ENCODE data around the gene ADPGK.
"Not testable (repeated sequence)": the region's sequence is repeated elsewhere in the genome, so short reads cannot be mapped to it uniquely, and the experiment has no call there.

ADPGK gene

DNA sequence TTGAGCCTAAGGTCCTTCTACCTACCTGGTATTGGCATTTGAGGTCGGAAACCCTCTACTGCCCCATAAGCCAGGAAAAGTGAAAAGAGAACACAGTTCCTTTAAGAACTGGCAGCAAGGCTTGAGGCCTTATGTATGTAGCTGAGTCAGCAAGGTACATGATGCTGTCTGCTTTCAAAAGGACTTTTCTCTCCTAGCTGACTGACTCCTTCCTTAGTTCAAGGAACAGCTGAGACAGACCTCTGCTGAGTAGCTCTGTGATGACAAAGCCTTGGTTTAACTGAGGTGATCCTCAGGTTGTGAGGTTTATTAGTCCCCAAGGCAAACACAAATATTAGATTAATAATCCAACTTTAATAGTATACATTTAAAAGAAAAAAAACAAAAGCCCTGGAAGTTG is 45.8 kb downstream of the ADPGK start:
- DNase-seq = no peak

- no peak for DNase-seq
Observed at GRCh38 chr15:72737061-72737460, 46.5 kb downstream of the ADPGK start.

DNA sequence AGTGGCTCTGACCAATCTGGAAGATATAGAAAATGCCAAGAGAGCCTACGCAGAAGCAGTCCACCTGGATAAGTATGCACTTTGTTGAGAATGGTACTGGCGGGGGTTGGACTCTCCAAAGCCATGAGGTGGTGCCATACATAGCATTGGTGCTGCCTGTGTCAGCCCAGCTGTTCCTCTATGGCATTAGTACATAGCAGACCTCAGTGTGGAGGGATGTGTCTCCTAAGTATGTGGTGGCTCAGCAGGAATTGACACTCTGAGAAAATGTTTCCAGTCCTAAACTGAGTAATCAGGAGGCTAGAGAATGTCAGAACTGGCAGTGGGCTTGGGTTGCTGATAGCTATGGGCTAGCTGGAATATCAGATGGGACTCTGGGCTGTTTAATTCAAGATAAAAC is 48.4 kb downstream of the ADPGK start:
- no peak for DNase-seq

DNA sequence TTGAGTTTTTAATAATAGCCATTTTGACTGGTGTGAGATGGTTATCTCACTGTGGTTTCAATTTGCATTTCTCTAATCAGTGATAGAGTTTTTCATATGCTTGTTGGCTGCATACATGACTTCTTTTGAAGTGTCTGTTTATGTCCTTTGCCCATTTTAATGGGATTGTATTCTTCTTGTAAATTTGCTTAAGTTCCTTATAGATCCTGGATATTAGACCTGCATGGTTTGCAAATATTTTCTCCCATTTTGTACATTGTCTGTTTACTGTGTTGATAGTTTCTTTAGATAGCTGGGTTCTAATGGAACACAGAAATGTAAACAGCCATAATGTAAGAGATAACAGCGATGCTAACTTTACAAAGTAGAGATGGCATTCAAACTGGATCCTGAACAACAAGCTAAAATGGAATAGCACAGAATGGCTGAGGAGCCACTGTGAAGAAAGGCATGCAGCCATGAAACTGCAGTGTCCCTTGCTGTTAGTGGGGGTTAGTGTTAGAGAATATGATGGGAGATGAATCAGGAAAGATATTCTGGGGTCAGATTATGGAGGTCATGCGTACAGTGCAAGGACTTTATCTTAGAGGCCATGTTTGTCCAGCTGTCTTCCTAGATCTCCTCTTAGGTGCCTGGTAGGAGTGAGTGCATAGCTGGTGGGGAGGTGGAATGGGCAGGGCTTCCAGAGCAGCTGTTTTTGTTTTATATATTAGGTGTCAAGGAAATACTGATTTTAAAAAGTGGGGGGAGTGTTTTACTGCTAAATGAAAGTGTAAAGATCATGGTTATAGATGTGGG is 49.4 kb downstream of the ADPGK start:
- DNase-seq = no peak

- no peak for DNase-seq
Observed at GRCh38 chr15:72732516-72732915, 51.0 kb downstream of the ADPGK start.

DNA sequence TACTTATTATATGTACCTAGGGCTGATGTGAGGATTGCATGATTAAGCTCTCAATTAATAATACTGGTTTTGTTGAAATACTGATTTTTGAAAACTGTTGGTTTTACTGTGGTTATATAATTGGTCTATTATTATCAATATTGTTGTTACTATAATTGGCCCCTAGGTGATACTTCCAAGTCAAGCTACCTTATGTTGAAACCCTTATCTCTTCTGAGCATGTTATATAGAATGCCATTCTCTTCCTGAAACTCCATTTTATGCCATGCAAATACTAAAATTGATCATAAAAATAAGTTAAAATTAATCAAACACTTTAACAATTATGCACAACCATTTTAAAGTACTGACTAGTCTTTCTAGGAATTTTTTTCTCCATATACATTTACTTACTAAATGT is 51.5 kb downstream of the ADPGK start:
- no peak for DNase-seq

- DNase-seq = no peak
Observed at GRCh38 chr15:72728821-72729220, 54.7 kb downstream of the ADPGK start.

- not testable (repeated sequence) for DNase-seq
Observed at GRCh38 chr15:72728249-72728648, 55.3 kb downstream of the ADPGK start.

GRCh38 chr15:72727154-72727553 is 56.4 kb downstream of the ADPGK start:
- no peak for DNase-seq

DNA sequence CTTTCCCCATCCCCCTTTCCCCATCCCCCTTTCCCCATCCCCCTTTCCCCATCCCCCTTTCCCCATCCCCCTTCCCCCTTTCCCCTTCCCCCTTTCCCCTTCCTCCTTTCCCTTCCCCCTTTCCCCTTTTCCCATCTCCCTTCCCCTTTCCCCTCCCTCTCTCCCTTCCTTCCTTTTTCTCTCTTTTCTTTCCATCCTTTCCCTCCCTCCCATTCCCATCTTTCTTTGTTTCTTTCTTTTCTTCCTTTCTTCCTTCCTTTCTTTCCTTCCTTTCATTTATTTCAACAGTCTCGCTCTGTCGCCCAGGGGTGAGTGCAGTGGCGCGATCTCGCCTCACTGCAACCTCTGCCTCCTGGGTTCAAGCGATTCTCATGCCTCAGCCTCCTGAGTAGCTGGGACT is 57.7 kb downstream of the ADPGK start:
- not testable (repeated sequence) for DNase-seq

- no peak for DNase-seq
Observed at GRCh38 chr15:72725446-72725845, 58.1 kb downstream of the ADPGK start.

GRCh38 chr15:72724028-72724427 is 59.5 kb downstream of the ADPGK start:
- no peak for DNase-seq

DNA sequence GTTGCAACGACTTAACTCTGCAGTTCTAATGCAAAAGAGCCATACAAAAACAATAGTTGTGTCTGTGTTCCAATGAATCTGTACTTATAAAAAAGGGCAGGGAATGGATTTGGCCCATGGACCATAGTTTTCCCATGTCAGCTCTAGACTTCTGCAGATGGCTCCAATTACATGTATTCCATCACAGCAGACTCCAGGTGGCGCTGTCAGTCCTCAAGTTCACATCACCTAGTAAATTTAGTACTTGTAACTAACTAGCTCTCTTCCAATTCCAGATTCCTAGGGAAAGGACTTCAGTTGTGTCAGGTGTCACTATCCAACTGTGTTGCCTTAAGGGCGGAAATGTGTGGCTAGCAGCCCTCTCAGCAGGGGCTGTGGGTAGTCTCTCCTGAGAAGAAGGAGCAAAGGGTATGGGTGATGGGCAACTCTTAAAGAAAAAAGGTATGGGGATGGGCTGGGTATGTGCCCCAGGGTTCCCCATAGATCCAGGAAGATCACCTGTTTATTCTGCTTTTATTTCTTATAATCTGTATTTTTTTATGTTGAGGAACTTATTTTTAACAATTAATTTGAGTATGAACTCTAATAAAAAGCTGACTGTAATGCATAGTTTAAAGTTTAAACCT is 61.4 kb downstream of the ADPGK start:
- DNase-seq = peak; percentile 19

DNA sequence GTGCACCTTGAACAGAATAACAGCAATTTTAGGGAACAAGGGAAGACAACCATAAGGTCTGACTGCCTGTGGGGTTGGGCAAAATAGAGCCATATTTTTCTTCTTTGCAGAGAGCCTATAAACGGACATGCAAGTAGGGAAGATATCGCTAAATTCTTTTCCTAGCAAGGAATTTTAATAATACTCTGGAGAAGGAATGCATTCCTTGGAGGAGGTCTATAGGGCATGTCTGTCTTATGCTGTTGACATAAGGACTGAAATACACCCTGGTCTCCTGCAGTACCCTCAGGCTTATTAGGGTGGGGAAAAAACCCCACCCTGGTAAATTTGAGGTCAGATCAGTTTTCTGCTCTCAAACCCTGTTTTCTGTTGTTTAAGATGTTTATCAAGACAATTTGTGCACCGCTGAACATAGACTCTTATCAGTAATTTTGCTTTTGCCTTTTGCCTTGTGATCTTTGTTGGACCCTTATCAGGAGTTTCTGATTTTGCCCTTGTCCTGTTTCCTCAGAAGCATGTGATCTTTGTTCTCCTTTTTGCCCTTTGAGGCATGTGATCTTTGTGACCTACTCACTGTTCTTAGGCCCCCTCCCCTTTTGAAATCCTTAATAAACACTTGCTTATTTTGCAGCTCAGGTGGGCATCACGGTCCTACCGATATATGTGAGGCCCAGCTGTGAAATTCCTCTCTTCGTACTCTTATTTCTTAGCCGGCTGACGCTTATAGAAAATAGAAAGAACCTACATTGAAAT is 74.8 kb downstream of the ADPGK start:
- not testable (repeated sequence) for DNase-seq

- DNase-seq = no peak
Observed at GRCh38 chr15:72706266-72706665, 77.3 kb downstream of the ADPGK start.
